Subcutaneous abdominal adipose tissue (tissue), 5 donors: ENCODE measurements around the gene NRG3.

Experiments used
- H3K27ac ChIP-seq: one replicate; pipeline ENCODE4 v1.7.0; 2013; ENCODE audit warnings: low read depth, mild to moderate bottlenecking, inconsistent platforms, low read length, moderate library complexity
- H3K27me3 ChIP-seq, 5 donors: one replicate each; pipeline ENCODE4 v1.7.0; 2013; ENCODE audit warnings: low read length in 5 of 5, inconsistent platforms in 1 of 5; ENCODE audit not compliant: control insufficient read depth in 5 of 5, insufficient read depth in 4 of 5
- H3K36me3 ChIP-seq, 5 donors: one replicate each; pipeline ENCODE4 v1.7.0; 2013; ENCODE audit warnings: low read length in 5 of 5; ENCODE audit not compliant: control insufficient read depth in 5 of 5, insufficient read depth in 5 of 5
- H3K4me1 ChIP-seq, 5 donors: one replicate each; pipeline ENCODE4 v1.7.0; 2013; ENCODE audit warnings: low read length in 5 of 5, mild to moderate bottlenecking in 3 of 5, moderate library complexity in 1 of 5; ENCODE audit not compliant: control insufficient read depth in 5 of 5, insufficient read depth in 5 of 5
- H3K4me3 ChIP-seq, 5 donors: one replicate each; pipeline ENCODE4 v1.7.0; 2013; ENCODE audit warnings: low read length in 5 of 5, low read depth in 1 of 5
- H3K9ac ChIP-seq, 5 donors: one replicate each; pipeline ENCODE4 v1.7.0; 2013; ENCODE audit warnings: low read length in 5 of 5, mild to moderate bottlenecking in 4 of 5, moderate library complexity in 3 of 5
- H3K9me3 ChIP-seq, 5 donors: one replicate each; pipeline ENCODE4 v1.7.0; 2013; ENCODE audit warnings: low read length in 5 of 5; ENCODE audit not compliant: control insufficient read depth in 5 of 5
- donor health status: healthy.
- donor health status: healthy.
- donor health status: healthy.
- donor health status: healthy.
- donor health status: healthy.

NRG3 gene

DNA sequence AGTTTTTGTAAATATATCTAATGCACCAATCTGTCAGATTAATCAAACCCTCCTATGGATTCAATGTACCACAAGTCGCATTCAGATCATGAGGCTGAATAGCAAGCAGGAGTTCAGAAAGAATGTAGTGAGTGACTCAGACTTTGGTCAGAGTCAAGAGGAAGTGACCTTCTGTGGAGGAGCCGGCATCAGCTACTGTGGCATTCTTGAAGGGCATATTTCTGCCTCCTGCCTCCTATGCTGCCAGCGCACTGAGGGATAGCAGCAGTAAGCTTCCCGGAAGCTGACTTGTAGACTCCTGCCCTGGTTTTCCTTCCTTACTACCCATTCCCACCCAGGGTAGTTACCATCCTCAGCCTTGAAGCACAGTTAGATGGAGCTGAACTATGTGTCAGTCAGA, 867.5 kb downstream of the NRG3 start:
- H3K36me3 ChIP-seq, result no peaks in the 10 kb centered on the region
- no peak overlapping the region for H3K27ac ChIP-seq
- H3K27me3 ChIP-seq, result peaks cover 0 to 3% (median 0%) of the 10 kb centered on the region in 5 donors
- no peak overlapping the region for H3K4me3 ChIP-seq
- H3K9me3 ChIP-seq, result no peaks in the 10 kb centered on the region
- H3K9ac ChIP-seq, result no peak overlapping the region
- H3K4me1 ChIP-seq, result no peaks in the 10 kb centered on the region

DNA sequence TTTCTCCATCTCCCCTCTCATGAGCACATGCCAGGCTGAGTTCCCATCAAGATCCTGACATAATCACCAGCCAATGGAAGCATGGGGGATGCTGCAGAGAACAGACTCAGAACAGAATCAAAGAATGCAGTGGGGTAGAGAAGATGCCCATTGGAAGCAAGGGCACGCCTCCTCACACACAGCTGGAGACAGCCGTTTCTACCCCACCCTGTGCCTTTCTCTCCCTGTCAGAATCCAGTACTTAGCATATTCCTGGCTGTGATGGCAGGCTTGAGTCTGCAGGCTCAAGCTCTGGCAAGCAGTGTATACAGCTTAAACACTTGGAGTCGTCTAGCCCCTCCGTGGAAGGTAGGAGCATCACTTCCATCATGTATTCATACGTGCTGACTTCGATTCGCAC, 867.9 kb downstream of the NRG3 start:
- no peak overlapping the region for H3K4me3 ChIP-seq
- no peak overlapping the region for H3K9ac ChIP-seq
- H3K27ac ChIP-seq, result no peak overlapping the region
- no peaks in the 10 kb centered on the region for H3K36me3 ChIP-seq
- H3K9me3 ChIP-seq, result no peaks in the 10 kb centered on the region
- H3K27me3 ChIP-seq, result peaks cover 0 to 3% (median 0%) of the 10 kb centered on the region in 5 donors
- no peaks in the 10 kb centered on the region for H3K4me1 ChIP-seq

DNA sequence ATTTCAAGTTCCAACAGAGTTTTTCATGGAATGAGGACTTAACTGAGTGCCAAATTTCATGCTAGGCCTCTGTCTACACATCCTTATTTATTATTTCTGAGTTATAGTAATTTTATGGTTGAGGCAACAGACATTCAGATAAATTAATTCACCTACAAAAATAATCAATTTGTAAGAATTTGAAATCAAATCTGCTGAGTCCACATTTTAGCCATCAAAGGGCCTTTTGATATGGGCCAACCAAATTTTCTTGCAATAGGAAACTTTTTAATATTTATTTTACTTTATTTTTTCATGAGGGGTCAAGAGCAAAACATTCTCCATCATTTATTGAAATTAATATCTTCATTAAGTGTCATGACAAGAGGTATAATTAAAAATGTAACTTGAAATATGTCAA, 875.5 kb downstream of the NRG3 start:
- H3K4me1 ChIP-seq, result no peaks in the 10 kb centered on the region
- no peak overlapping the region for H3K9ac ChIP-seq
- no peak overlapping the region for H3K27ac ChIP-seq
- H3K27me3 ChIP-seq, result no peaks in the 10 kb centered on the region
- H3K9me3 ChIP-seq, result no peaks in the 10 kb centered on the region
- H3K36me3 ChIP-seq, result no peaks in the 10 kb centered on the region
- no peak overlapping the region for H3K4me3 ChIP-seq

DNA sequence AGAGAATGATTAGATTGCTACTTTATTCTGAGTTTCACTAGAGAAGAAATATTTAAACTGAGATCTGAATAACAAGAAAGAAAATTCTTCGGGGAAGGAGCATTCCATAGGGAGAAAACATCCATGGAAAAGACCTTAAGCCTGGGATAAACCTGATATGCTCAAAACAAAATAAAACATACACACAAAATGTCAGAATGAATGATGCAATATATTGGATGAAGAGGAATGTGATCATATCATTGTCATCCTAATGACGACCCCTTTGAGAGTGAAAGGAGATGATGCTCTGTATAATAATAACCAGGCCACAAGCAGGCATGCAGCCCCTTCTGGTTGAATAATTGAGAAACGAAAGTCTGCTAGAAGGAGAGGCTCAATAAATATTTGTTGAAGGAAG, 882.4 kb downstream of the NRG3 start:
- H3K36me3 ChIP-seq, result no peaks in the 10 kb centered on the region
- no peak overlapping the region for H3K4me3 ChIP-seq
- no peak overlapping the region for H3K27ac ChIP-seq
- no peaks in the 10 kb centered on the region for H3K9me3 ChIP-seq
- H3K9ac ChIP-seq, result no peak overlapping the region
- no peaks in the 10 kb centered on the region for H3K27me3 ChIP-seq
- H3K4me1 ChIP-seq, result no peaks in the 10 kb centered on the region

DNA sequence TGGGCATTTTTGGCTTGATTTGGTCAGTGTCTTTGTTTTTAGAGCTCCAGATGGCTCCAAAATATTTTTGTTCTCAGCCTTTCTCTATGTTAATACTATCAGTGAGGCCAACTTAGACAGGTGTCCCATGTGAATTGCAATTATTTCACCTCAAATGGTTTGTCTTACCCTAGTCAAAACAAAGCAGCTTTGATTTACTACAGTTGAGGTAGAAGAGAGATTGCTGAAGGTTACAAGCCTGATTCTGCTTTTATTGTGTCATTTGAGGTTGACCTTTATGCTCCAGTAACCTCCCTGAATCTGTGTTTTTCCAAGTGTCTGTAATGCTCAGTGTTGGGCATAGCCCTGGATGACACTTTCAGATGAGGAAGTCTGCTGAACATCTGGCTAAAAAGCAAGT, 882.9 kb downstream of the NRG3 start:
- Histone ChIP-seq H3K36me3 (no peaks in the 10 kb centered on the region), H3K4me1 (no peaks in the 10 kb centered on the region), H3K4me3 (no peak overlapping the region), H3K9me3 (no peaks in the 10 kb centered on the region), H3K27ac (no peak overlapping the region), H3K27me3 (no peaks in the 10 kb centered on the region), H3K9ac (no peak overlapping the region)

DNA sequence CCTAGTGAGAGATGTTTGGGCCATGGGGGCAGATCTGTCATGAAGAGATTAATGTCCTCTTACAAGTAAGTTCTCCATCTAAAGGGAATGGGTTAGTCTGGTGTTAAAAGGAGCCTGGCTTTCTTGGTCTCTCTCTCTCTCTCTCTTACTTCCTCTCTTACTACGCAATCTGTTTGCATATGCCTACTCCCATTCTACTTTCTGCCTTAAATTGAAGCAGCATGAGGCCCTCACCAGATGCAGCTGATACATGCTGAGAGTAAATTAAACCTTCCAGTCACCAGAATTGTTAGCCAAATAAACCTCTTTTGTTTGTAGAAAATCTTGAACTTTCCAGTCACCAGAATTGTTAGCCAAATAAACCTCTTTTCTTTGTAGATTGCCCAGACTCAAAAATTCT, 884.1 kb downstream of the NRG3 start:
- Histone ChIP-seq H3K4me3 (no peak overlapping the region), H3K9ac (no peak overlapping the region), H3K36me3 (no peaks in the 10 kb centered on the region), H3K27ac (no peak overlapping the region), H3K9me3 (no peaks in the 10 kb centered on the region), H3K4me1 (no peaks in the 10 kb centered on the region), H3K27me3 (no peaks in the 10 kb centered on the region)

DNA sequence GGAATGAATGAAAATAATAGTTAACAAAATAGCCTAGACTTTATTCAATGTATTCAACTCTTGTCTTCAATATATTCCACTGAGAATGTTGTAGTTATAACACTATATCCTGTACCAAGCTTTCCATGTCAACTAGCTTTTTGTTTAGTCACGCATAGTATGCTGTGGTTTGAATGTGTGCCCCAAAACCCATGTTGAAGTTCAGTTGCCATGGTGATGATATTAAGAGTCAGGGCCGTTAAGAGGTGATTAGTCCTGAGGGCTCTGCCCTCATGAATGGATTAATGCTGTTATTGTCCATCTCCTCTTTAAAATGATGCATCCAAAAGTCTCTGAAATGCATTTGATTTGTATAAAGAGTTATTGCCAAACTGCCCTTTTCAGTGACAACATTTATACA, 887.6 kb downstream of the NRG3 start:
- no peak overlapping the region for H3K9ac ChIP-seq
- no peaks in the 10 kb centered on the region for H3K27me3 ChIP-seq
- H3K4me3 ChIP-seq, result no peak overlapping the region
- no peaks in the 10 kb centered on the region for H3K9me3 ChIP-seq
- H3K36me3 ChIP-seq, result no peaks in the 10 kb centered on the region
- no peak overlapping the region for H3K27ac ChIP-seq
- no peaks in the 10 kb centered on the region for H3K4me1 ChIP-seq

DNA sequence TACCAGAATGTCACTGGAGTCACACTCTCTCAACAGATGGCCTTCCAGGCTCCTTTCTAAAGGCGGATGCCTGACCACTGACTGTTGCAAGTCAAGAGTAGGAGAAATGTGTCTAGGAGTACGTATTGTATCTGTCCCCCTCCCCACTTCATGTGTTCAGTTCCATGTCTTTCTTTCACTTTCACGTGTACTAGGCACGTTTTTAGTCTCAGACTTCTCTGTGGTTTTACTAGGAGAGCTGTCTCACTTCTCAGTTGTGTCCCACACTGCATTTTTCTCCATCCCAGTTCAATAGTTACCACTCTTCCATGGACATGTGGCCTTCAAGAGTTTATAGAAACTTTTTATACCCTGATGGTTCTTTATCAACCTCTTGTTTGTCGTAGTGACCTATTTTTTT, 893.0 kb downstream of the NRG3 start:
- no peaks in the 10 kb centered on the region for H3K27me3 ChIP-seq
- H3K9me3 ChIP-seq, result peaks cover 0 to under 1% (median 0%) of the 10 kb centered on the region in 5 donors
- no peak overlapping the region for H3K4me3 ChIP-seq
- H3K4me1 ChIP-seq, result no peaks in the 10 kb centered on the region
- H3K9ac ChIP-seq, result no peak overlapping the region
- H3K27ac ChIP-seq, result no peak overlapping the region
- H3K36me3 ChIP-seq, result no peaks in the 10 kb centered on the region

DNA sequence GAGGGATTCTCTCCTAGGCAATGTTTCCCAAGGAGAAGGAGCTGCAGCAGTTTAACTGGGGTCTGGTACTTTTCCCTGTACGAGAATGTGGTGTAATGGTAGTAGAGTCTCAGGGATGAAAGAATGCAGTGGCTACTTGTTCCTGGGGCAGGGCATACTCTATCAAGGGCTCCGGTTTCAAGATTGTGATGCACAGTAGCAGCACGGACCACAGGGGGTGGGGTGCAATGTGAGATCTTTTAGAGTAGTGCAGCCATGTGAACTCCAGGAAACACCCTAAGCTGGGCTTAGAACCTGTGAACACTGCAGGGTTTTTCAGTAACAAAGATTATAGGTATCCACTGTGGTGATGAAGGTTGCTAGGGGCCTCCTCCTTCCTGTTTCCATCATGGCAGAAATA, 903.9 kb downstream of the NRG3 start:
- no peak overlapping the region for H3K9ac ChIP-seq
- H3K9me3 ChIP-seq, result peaks cover 0 to 16% (median 3%) of the 10 kb centered on the region in 5 donors
- no peak overlapping the region for H3K27ac ChIP-seq
- H3K4me1 ChIP-seq, result no peaks in the 10 kb centered on the region
- H3K27me3 ChIP-seq, result peaks cover 0 to 4% (median 0%) of the 10 kb centered on the region in 5 donors
- H3K36me3 ChIP-seq, result no peaks in the 10 kb centered on the region
- no peak overlapping the region for H3K4me3 ChIP-seq

DNA sequence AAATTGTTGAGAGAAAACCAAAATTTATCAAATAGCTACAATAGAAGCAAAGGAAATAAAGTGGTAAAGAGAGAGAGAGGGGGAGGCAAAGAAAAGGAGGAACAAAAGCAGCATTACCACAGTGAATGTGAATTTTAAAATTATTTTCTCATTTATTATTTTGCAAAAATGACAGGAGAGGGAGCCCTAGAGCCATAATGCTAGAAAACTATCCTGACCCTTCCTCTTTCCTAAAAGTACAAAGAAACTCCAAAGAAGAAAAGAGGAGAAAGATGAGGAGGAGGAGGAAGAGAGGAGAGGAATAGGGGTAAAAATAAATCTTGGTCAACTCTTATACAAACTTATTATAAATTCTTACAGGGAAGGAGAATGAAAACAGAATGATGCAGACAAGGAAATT, 921.5 kb downstream of the NRG3 start:
- Histone ChIP-seq H3K4me3 (no peak overlapping the region), H3K9ac (no peak overlapping the region), H3K36me3 (no peaks in the 10 kb centered on the region), H3K27ac (no peak overlapping the region), H3K9me3 (no peaks in the 10 kb centered on the region), H3K4me1 (no peaks in the 10 kb centered on the region), H3K27me3 (no peaks in the 10 kb centered on the region)

DNA sequence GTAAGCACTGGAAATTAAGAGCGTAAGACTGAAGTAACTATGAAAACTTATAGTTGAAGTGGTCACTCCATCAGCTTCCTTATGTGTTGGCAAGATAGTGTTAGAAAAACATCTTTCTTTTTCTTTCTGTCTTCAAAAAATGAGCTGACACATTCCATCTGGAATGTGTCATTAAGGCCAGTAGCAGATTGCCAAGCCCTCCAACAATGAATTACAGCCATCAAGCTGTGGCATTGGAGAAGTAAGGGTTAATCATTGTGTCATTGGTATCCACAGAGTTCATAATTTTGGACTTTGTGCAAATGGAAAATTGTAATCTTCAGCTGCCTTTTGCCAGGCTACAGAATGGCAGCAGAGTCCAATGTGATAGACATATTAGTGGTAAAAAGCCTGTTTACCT, 926.3 kb downstream of the NRG3 start:
- no peaks in the 10 kb centered on the region for H3K4me1 ChIP-seq
- H3K36me3 ChIP-seq, result no peaks in the 10 kb centered on the region
- H3K9me3 ChIP-seq, result no peaks in the 10 kb centered on the region
- no peak overlapping the region for H3K9ac ChIP-seq
- H3K27me3 ChIP-seq, result no peaks in the 10 kb centered on the region
- H3K4me3 ChIP-seq, result no peak overlapping the region
- H3K27ac ChIP-seq, result no peak overlapping the region
